Testis (tissue), 2 donors: ENCODE data around the gene GATAD2B.

Experiments used
- POLR2A ChIP-seq: fragments of 450-650 bp; IDR thresholded peaks from one replicate; pipeline ENCODE4 v1.6.1; 2017; ENCODE audit warnings: antibody characterized with exemption, mild to moderate bottlenecking, moderate library complexity
- TF ChIP-seq, protein P1 (sequence below), 3 experiments: fragments of 450-650 bp in 2 of 3; fragments of 200-600 bp in 1 of 3; sonication (generic) in 1 of 3; IDR thresholded peaks; one replicate each; pipeline ENCODE4 v1.5.1; 2016 to 2019; ENCODE audit warnings: antibody characterized with exemption in 3 of 3, mild to moderate bottlenecking in 2 of 3, moderate library complexity in 1 of 3

GRCh38 chr1:153869486-153869885 lies 53.3 kb downstream of the GATAD2B start:
- TF ChIP-seq, protein P1, sequence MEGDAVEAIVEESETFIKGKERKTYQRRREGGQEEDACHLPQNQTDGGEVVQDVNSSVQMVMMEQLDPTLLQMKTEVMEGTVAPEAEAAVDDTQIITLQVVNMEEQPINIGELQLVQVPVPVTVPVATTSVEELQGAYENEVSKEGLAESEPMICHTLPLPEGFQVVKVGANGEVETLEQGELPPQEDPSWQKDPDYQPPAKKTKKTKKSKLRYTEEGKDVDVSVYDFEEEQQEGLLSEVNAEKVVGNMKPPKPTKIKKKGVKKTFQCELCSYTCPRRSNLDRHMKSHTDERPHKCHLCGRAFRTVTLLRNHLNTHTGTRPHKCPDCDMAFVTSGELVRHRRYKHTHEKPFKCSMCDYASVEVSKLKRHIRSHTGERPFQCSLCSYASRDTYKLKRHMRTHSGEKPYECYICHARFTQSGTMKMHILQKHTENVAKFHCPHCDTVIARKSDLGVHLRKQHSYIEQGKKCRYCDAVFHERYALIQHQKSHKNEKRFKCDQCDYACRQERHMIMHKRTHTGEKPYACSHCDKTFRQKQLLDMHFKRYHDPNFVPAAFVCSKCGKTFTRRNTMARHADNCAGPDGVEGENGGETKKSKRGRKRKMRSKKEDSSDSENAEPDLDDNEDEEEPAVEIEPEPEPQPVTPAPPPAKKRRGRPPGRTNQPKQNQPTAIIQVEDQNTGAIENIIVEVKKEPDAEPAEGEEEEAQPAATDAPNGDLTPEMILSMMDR (IDR thresholded peaks at IDR 0.05), result no peak
- no peak for TF ChIP-seq POLR2A
